GM19328 (cell line): ENCODE results near the gene ZNF101.

Experiments used
- ATAC-seq: cut with Tn5 transposase; IDR thresholded peaks from one replicate; pipeline ENCODE4 v1.9.1; 2021; ENCODE audit warnings: mild to moderate bottlenecking, moderate library complexity; ENCODE audit not compliant: unreplicated experiment

The ZNF101 gene

GRCh38 chr19:19668230-19669012 is at the start of gene ZNF101:
TSS of gene ZNF101 (plus strand) at chr19:19668839. CDS start at chr19:19668964, 125 bp downstream.
- ATAC-seq = peak; percentile 48

GRCh38 chr19:19619181-19619848 is 49.3 kb upstream of the ZNF101 start:
- ATAC-seq = no peak

DNA sequence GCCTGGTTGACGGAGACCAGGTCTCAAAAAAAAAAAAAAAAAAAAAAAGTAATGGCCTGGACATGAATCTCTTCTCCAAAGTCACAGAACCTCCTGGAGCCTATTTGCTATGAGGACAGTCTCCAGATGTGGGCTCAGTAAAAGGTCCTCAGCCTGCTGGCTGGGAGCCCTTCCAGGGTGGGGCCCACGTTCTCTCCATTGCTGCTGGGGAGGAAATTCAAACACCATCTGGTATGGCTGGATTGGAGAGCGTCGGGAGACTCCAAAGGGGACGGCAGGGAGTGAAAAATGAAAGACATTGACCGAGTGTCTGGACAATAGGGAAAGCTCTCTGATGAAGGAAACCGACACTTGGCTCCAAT is 48.8 kb upstream of the ZNF101 start:
- no peak for ATAC-seq

DNA sequence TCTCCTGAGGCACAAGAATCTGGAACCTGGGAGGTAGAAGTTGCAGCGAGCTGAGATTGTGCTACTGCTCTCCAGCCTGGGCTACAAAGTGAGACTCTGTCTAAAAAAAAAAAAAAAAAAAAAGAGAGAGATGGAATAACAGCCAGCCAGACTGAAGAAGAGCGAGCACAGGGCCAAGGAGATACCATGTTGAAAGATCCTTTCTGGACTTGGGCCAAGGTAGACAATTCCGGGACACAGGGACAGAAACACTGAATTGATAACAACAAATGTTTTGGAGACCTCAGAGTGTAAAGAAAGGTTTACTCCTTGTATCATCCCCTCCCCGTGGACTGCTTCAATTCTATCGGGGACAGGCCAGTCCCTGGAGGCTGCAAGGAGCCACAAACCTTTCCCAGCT is 45.3 kb upstream of the ZNF101 start:
- ATAC-seq = no peak

GRCh38 chr19:19624032-19624570 is 44.5 kb upstream of the ZNF101 start:
- no peak for ATAC-seq

- ATAC-seq = no peak
Measured at GRCh38 chr19:19626516-19627472, 41.8 kb upstream of the ZNF101 start.

GRCh38 chr19:19627621-19628500 is 40.8 kb upstream of the ZNF101 start, which contains the start of gene LPAR2:
TSS of gene LPAR2 (minus strand) at chr19:19628220. CDS start at chr19:19627275, 945 bp downstream.
- ATAC-seq = peak; percentile 66

DNA sequence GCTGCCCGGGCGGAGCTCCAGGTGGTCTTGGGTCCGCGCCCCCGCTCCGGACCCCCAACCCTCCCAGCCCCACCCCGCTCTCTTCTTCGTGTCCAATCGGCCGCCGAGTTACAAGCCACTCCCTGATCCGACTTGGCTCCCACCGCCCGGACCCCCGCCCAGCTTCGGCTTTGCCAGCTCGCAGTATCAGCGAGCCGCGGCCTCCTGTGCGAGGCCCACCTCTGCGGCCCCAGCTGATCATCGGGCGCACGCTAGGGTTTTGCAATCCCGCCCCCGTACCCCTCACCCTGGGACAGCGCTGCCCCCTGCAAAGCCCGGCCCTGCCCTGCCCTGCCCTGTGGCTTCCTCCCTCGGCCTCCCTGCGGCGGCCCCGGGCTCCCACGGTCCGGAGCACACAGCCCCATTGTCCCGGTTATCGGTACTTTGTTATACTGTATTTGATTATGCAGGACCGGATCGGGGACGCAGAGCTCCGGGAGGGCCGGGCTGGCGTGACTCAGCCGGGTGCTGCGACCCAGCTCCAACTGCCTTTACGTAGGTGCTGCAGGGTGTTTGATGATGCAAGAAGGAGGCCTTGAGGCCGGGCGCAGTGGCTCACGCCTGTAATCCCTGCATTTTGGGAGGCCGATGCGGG is 40.0 kb upstream of the ZNF101 start:
- ATAC-seq = peak; percentile 11

GRCh38 chr19:19630062-19630414 is 38.6 kb upstream of the ZNF101 start:
- no peak for ATAC-seq

- no peak for ATAC-seq
Measured at GRCh38 chr19:19630426-19630825, 38.2 kb upstream of the ZNF101 start.

DNA sequence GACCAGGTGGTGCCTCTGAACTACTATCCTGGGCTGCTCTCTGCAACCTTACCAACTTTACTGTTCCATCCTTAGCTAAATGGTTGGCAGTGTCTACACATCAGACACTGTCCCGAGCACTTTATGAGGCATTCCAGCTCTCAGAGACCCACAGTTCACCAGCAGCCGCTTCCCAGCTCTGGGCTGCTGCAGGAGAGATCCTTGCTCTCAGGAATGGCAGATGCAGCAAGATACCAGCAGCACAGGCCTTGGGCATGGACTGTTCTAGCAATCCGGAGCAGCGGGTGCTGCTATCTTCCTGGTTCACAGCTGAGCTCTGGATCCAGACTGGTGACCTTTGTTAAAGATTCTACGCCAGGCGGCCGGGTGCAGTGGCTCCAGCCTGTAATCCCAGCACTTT is 37.3 kb upstream of the ZNF101 start:
- no peak for ATAC-seq

GRCh38 chr19:19632661-19633060 is 36.0 kb upstream of the ZNF101 start:
- ATAC-seq = no peak

- no peak for ATAC-seq
Measured at GRCh38 chr19:19633711-19634515, 34.7 kb upstream of the ZNF101 start.

DNA sequence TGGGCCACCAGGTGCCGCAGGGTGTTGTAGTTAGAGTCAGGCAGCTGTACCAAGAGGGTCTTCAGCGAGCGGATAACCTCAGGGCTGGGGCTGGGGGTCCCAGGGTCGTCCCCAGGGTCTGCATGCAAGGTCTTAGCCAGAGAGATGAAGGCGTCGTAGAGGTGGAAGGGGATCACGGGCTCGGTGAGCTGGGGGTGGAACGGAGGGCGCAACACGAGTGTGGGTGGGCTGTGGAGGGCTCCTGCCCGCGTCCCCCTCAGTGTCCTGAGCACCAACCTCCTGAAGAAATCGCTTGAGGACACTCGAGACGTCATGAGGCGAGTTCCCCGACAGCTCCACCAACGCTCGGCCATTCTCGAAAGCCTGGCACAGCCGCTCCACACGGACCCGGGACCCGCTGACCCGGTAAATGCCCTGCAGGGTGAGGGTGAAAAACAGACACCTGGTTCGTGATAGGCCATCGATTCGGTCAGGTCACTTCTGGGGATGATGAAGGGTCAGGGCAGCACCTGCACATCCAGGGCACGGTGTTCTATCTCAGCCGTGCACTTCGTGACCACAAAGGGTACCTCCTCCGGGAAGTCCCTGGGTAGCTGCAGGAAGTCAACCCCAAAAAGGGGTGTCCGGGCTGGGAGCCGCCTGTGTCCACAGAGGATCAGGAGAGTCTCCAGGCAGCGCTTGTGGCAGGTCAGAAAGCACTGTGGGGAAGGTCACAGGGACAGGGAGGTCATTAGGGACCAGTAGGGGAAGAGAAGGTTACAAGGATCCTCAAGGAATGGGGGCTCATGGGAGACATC is 33.9 kb upstream of the ZNF101 start:
- no peak for ATAC-seq

GRCh38 chr19:19635313-19635702 is 33.3 kb upstream of the ZNF101 start:
- ATAC-seq = no peak

GRCh38 chr19:19636573-19637185 is 32.0 kb upstream of the ZNF101 start:
- no peak for ATAC-seq

DNA sequence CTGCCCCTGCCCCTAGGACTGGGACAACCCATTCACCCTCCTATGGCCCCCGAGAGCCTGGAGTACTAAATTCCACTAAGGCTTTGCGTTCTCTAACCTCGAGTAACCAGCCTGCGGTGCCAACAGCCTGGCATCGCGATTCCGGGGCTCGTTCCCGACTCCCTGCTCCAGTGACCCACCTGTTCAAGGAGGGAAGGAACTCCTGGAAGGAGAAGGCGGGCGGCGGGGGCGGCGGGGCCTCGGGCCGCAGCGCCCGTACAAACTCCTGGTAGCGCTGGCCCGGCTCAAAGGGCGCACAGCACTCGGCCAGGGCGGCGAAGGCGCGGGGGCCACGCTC is 31.5 kb upstream of the ZNF101 start:
- no peak for ATAC-seq
